HuH-7.5 (cell line): ENCODE measurements around the gene B9D2.
A peak's percentile ranks its signal among the peaks of the same experiment; 100 is the strongest.
"Not testable (repeated sequence)": the region's sequence is repeated elsewhere in the genome, so short reads cannot be mapped to it uniquely, and the experiment has no call there.

ENCODE experiments used
- DNase-seq: peaks from one replicate; pipeline ENCODE4 v3.0.0; 2011; ENCODE audit warnings: low spot score

The B9D2 gene

GRCh38 chr19:41355035-41355434 lies 8.9 kb downstream of the B9D2 start:
- DNase-seq = no peak

GRCh38 chr19:41354343-41354953 lies 9.5 kb downstream of the B9D2 start:
- no peak for DNase-seq

GRCh38 chr19:41353466-41354342 lies 10.2 kb downstream of the B9D2 start, which contains the start of gene TGFB1:
TGFB1 (minus strand) TSS chr19:41353922; CDS start chr19:41353044, 878 bp downstream.
- peak; percentile 98 for DNase-seq

GRCh38 chr19:41352609-41353465 lies 11.1 kb downstream of the B9D2 start:
- DNase-seq = peak; percentile 85

GRCh38 chr19:41352279-41352608 lies 11.7 kb downstream of the B9D2 start:
- DNase-seq = no peak

GRCh38 chr19:41351339-41352245 lies 12.4 kb downstream of the B9D2 start:
- DNase-seq = no peak

- no peak for DNase-seq
Measured at GRCh38 chr19:41350735-41351338, 13.1 kb downstream of the B9D2 start.

GRCh38 chr19:41346916-41347315 lies 17.0 kb downstream of the B9D2 start:
- DNase-seq = not testable (repeated sequence)

- no peak for DNase-seq
Measured at GRCh38 chr19:41344162-41344561, 19.8 kb downstream of the B9D2 start.

- no peak for DNase-seq
Measured at GRCh38 chr19:41341669-41342490, 22.1 kb downstream of the B9D2 start.

GRCh38 chr19:41339936-41340335 lies 24.0 kb downstream of the B9D2 start:
- no peak for DNase-seq

GRCh38 chr19:41335467-41335866 lies 28.5 kb downstream of the B9D2 start:
- DNase-seq = no peak

- no peak for DNase-seq
Measured at GRCh38 chr19:41334793-41335192, 29.2 kb downstream of the B9D2 start.

- DNase-seq = no peak
Measured at GRCh38 chr19:41332468-41332867, 31.5 kb downstream of the B9D2 start.

- DNase-seq = no peak
Measured at GRCh38 chr19:41332000-41332399, 31.9 kb downstream of the B9D2 start.

GRCh38 chr19:41330946-41331678 lies 32.8 kb downstream of the B9D2 start:
- DNase-seq = no peak

- no peak for DNase-seq
Measured at GRCh38 chr19:41330481-41330880, 33.5 kb downstream of the B9D2 start.

- no peak for DNase-seq
Measured at GRCh38 chr19:41328842-41329225, 35.1 kb downstream of the B9D2 start.

- no peak for DNase-seq
Measured at GRCh38 chr19:41328157-41328841, 35.6 kb downstream of the B9D2 start.
